Panc1 (cell line): Measurements from ENCODE around the gene CHRD. TPM values are rescaled to one million over a fixed set of nuclear protein-coding genes. Genes with fewer than 3 reads are reported as not detected.

Experiments used
- ATAC-seq: fragments of 200-7000 bp; cut with Tn5 transposase; 2 replicates; pipeline ENCODE4 v1.9.1; 2020; ENCODE audit warnings: mild to moderate bottlenecking, moderate library complexity
- BruUV-seq: library from RNA; stranded (reverse); fragments of 400-500 nt; replicated peaks from 2 replicates; lab custom pipeline; 2021; lab: Mats Ljungman, UMichigan
- CTCF ChIA-PET: fragments of 300-600 bp; sonication (Branson Sonifier 250); formaldehyde crosslinking; loops from one replicate; lab custom pipeline; 2022; ENCODE audit warnings: antibody characterized with exemption; lab: Charles Lee
- POLR2A ChIA-PET: fragments of 300-600 bp; sonication (Branson Sonifier 250); formaldehyde crosslinking; loops from one replicate; lab custom pipeline; 2022; ENCODE audit warnings: antibody characterized with exemption; lab: Charles Lee
- DNase-seq: peaks from one replicate; pipeline ENCODE4 v3.0.0-alpha.2; 2010; ENCODE audit warnings: low read depth, low spot score
- H3K27ac ChIP-seq: 2 replicates; pipeline ENCODE4 v1.5.1; 2011; ENCODE audit warnings: mild to moderate bottlenecking, low read length, inconsistent platforms
- H3K27me3 ChIP-seq: fragments of 200-500 bp; sonication (Bioruptor generic); 2 replicates; pipeline ENCODE4 v1.6.0; 2014; ENCODE audit warnings: low read length, inconsistent platforms; ENCODE audit not compliant: control insufficient read depth, insufficient read depth
- H3K36me3 ChIP-seq: fragments of 200-500 bp; sonication (Bioruptor generic); 2 replicates; pipeline ENCODE4 v1.5.1; 2014; ENCODE audit warnings: inconsistent platforms, mild to moderate bottlenecking, low read length, moderate library complexity; ENCODE audit not compliant: control insufficient read depth, insufficient read depth
- H3K4me1 ChIP-seq: 2 replicates; pipeline ENCODE4 v1.5.1; 2011; ENCODE audit warnings: inconsistent platforms, mild to moderate bottlenecking, low read length, moderate library complexity; ENCODE audit not compliant: control insufficient read depth, insufficient read depth
- H3K4me3 ChIP-seq, 2 experiments: 2 replicates each; pipeline ENCODE4 v1.5.1; 2011 to 2012; ENCODE audit warnings: low read depth in 2 of 2, low read length in 2 of 2, mild to moderate bottlenecking in 2 of 2, inconsistent platforms in 1 of 2, moderate library complexity in 1 of 2
- H3K9me3 ChIP-seq: fragments of 200-500 bp; sonication (Bioruptor generic); 2 replicates; pipeline ENCODE4 v1.5.1; 2014; ENCODE audit warnings: low read depth, mild to moderate bottlenecking, inconsistent platforms, low read length, moderate library complexity; ENCODE audit not compliant: control insufficient read depth, insufficient read depth
- CTCF ChIP-seq: fragments of 450-650 bp; IDR thresholded peaks from 2 replicates; pipeline ENCODE4 v1.5.1; 2017; ENCODE audit warnings: mild to moderate bottlenecking
- POLR2AphosphoS5 ChIP-seq: IDR thresholded peaks from 2 replicates; pipeline ENCODE4 v1.6.1; 2012; ENCODE audit warnings: mild to moderate bottlenecking, low read depth, low read length, moderate library complexity
- SIN3A ChIP-seq: IDR thresholded peaks from 2 replicates; pipeline ENCODE4 v1.6.1; 2012; ENCODE audit warnings: low read depth, mild to moderate bottlenecking, low read length, moderate library complexity, borderline replicate concordance; ENCODE audit not compliant: insufficient read depth
- TCF7L2 ChIP-seq: IDR thresholded peaks from 2 replicates; pipeline ENCODE4 v1.6.1; 2011; ENCODE audit warnings: mild to moderate bottlenecking, low read depth, low read length, inconsistent platforms
- in situ Hi-C: cut with HindIII; loops from 2 replicates; pipeline ENCODE4 v1.10.0; 2016; ENCODE audit warnings: low sequenced_read_pairs, low pct_unique_long_range_greater_than_20kb
- intact Hi-C: fragments of 100-400 bp; cut with micrococcal nuclease; formaldehyde crosslinking; loops from one replicate; pipeline ENCODE4 v1.10.0; 2022; ENCODE audit not compliant: unreplicated experiment
- total RNA-seq: library from RNA; stranded (reverse); gene quantifications from one replicate; pipeline ENCODE4 v1.2.1, GENCODE V29; 2021; ENCODE audit not compliant: unreplicated experiment
- TF ChIP-seq, protein P1 (sequence below), 2 experiments: IDR thresholded peaks; 2 replicates each; pipeline ENCODE4 v1.6.1; 2011 to 2012; ENCODE audit warnings: low read depth in 2 of 2, control low read depth in 1 of 2, low read length in 1 of 2, mild to moderate bottlenecking in 1 of 2, moderate library complexity in 1 of 2; ENCODE audit not compliant: insufficient read depth in 1 of 2

The CHRD gene
- total RNA-seq, 1 experiment from 2014 or later, result 1.4 TPM

DNA sequence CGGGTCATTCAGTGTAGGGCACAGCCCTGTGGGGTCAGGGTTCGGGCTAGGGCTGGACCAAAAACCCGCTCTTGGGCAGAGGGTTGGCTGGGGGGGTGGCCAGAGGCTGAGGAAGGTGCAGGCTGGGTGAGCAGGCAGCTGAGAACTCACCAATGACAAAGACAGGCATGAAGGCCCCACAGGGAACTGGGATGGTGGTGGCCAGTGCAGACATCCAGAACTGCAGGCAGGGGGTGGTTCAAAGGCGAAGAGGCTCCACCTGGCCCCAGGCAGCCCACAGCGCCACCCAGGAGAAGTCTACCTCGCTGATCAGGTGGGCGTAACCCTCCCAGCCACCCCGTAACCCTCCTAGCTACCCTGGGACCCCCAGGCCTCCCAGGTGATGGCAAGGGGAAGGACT lies 25.1 kb upstream of the CHRD start:
- no peaks in the 10 kb centered on the region; the same call in 1 of the 2 replicates for H3K36me3 ChIP-seq
- H3K27ac ChIP-seq, result no peak overlapping the region
- ChIA-PET CTCF (interaction anchor here (1.2 kb wide), 1 partner anchor 159 kb away, joined by 3 read pairs; no protein-coding TSS in a partner anchor), POLR2A (interaction anchor here (0.6 kb wide), 1 partner anchor 36 kb away, joined by 3 read pairs; no protein-coding TSS in a partner anchor)
- in situ Hi-C loops, result no loop called here
- H3K4me3 ChIP-seq, result no peak overlapping the region
- no peaks in the 10 kb centered on the region for H3K4me1 ChIP-seq
- ATAC-seq (peak; percentile 53), DNase-seq (no peak)
- TF ChIP-seq SIN3A (no peak), TCF7L2 (no peak), POLR2AphosphoS5 (no peak), CTCF (no peak)
- TF ChIP-seq, protein P1, sequence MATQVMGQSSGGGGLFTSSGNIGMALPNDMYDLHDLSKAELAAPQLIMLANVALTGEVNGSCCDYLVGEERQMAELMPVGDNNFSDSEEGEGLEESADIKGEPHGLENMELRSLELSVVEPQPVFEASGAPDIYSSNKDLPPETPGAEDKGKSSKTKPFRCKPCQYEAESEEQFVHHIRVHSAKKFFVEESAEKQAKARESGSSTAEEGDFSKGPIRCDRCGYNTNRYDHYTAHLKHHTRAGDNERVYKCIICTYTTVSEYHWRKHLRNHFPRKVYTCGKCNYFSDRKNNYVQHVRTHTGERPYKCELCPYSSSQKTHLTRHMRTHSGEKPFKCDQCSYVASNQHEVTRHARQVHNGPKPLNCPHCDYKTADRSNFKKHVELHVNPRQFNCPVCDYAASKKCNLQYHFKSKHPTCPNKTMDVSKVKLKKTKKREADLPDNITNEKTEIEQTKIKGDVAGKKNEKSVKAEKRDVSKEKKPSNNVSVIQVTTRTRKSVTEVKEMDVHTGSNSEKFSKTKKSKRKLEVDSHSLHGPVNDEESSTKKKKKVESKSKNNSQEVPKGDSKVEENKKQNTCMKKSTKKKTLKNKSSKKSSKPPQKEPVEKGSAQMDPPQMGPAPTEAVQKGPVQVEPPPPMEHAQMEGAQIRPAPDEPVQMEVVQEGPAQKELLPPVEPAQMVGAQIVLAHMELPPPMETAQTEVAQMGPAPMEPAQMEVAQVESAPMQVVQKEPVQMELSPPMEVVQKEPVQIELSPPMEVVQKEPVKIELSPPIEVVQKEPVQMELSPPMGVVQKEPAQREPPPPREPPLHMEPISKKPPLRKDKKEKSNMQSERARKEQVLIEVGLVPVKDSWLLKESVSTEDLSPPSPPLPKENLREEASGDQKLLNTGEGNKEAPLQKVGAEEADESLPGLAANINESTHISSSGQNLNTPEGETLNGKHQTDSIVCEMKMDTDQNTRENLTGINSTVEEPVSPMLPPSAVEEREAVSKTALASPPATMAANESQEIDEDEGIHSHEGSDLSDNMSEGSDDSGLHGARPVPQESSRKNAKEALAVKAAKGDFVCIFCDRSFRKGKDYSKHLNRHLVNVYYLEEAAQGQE (IDR thresholded peaks at IDR 0.05; ENCODE audit: insufficient read depth in 1 of 2, low read depth in 2 of 2, low read length in 1 of 2), result no peak
- no TSS peak for BruUV-seq
- intact Hi-C loops, result no loop called here
- no peaks in the 10 kb centered on the region for H3K27me3 ChIP-seq
- no peaks in the 10 kb centered on the region for H3K9me3 ChIP-seq

GRCh38 chr3:184355261-184356040 lies 24.4 kb upstream of the CHRD start:
- no peaks in the 10 kb centered on the region for H3K27me3 ChIP-seq
- no peaks in the 10 kb centered on the region for H3K9me3 ChIP-seq
- H3K27ac ChIP-seq, result no peak overlapping the region
- no peak for TF ChIP-seq SIN3A
- TF ChIP-seq, protein P1 (IDR thresholded peaks at IDR 0.05; ENCODE audit: insufficient read depth in 1 of 2, low read depth in 2 of 2, low read length in 1 of 2), result no peak
- TF ChIP-seq POLR2AphosphoS5, result no peak
- TF ChIP-seq TCF7L2, result no peak
- TF ChIP-seq CTCF, result no peak
- CTCF ChIA-PET, result interaction anchor here (1.2 kb wide), 1 partner anchor 158 kb away, joined by 3 read pairs; no protein-coding TSS in a partner anchor
- H3K4me1 ChIP-seq, result peaks cover 2% of the 10 kb centered on the region
- intact Hi-C loops, result no loop called here
- no peak overlapping the region for H3K4me3 ChIP-seq
- DNase-seq (no peak), ATAC-seq (no peak)
- POLR2A ChIA-PET, result interaction anchor here (0.6 kb wide), 1 partner anchor 36 kb away, joined by 3 read pairs; no protein-coding TSS in a partner anchor
- no TSS peak for BruUV-seq
- in situ Hi-C loops, result no loop called here
- H3K36me3 ChIP-seq, result no peaks in the 10 kb centered on the region; the same call in 1 of the 2 replicates
